Progenitor cell of endocrine pancreas (in vitro differentiated cells): ENCODE data around the gene CKLF. TPM values are rescaled to one million over a fixed set of nuclear protein-coding genes. Genes with fewer than 3 reads are reported as not detected.

ENCODE experiments used
- DNase-seq: peaks from one replicate; pipeline ENCODE4 v3.0.0; 2021; ENCODE audit warnings: low spot score; ENCODE audit not compliant: unreplicated experiment
- H3K27ac Mint-ChIP-seq: 2 replicates; pipeline ENCODE4 v1.8.0; 2021; ENCODE audit warnings: mild to moderate bottlenecking, moderate library complexity, mixed read lengths
- H3K27me3 Mint-ChIP-seq: 2 replicates; pipeline ENCODE4 v1.8.0; 2021; ENCODE audit warnings: mixed read lengths
- H3K36me3 Mint-ChIP-seq: 2 replicates; pipeline ENCODE4 v1.8.0; 2022; ENCODE audit warnings: mixed read lengths; ENCODE audit not compliant: insufficient read depth
- H3K4me1 Mint-ChIP-seq: 2 replicates; pipeline ENCODE4 v1.8.0; 2021; ENCODE audit warnings: low read depth, mixed read lengths
- H3K4me3 Mint-ChIP-seq: 2 replicates; pipeline ENCODE4 v1.8.0; 2021; ENCODE audit warnings: low read depth, mild to moderate bottlenecking, moderate library complexity, mixed read lengths
- H3K9me3 Mint-ChIP-seq: 2 replicates; pipeline ENCODE4 v1.8.0; 2021; ENCODE audit warnings: low read depth, mixed read lengths
- CTCF ChIP-seq: fragments of 200-600 bp; sonication (generic); IDR thresholded peaks from one replicate; pipeline ENCODE4 v1.5.0; 2021; ENCODE audit warnings: antibody characterized with exemption, mild to moderate bottlenecking; ENCODE audit not compliant: unreplicated experiment
- long read RNA-seq: library from polyadenylated mRNA; unstranded; transcript quantifications from one replicate; pipeline ENCODE4 v2.0.0, GENCODE V29; 2020
- total RNA-seq: library from RNA; stranded (reverse); gene quantifications from 2 replicates; pipeline ENCODE4 v1.2.1, GENCODE V29; 2021

The CKLF gene
- 35.6 and 38.1 TPM in 2 replicates for total RNA-seq
- long read RNA-seq, partial matches to known transcripts: 0 of 6 reads
- long read RNA-seq, other reads (novel, unspliced or antisense): 1 of 6 reads

- Mint-ChIP-seq H3K36me3 (peaks cover 10% of the 10 kb centered on the region), H3K4me1 (peaks cover 23% of the 10 kb centered on the region), H3K4me3 (peak within 1 kb of the TSS; percentile 79), H3K9me3 (no peaks in the 10 kb centered on the region), H3K27me3 (no peaks in the 10 kb centered on the region), H3K27ac (peak within 1 kb of the TSS; percentile 94)
- peak; percentile 85 for DNase-seq
- no peak for TF ChIP-seq CTCF
Measured at GRCh38 chr16:66552286-66553177, at the start of gene CKLF. CKLF (plus strand) TSS chr16:66552576; CDS start chr16:66552716, 140 bp downstream.

GRCh38 chr16:66503030-66503429 is 49.3 kb upstream of the CKLF start:
- Mint-ChIP-seq H3K9me3 (peaks cover 3% of the 10 kb centered on the region), H3K36me3 (peaks cover 6% of the 10 kb centered on the region), H3K4me3 (no peak overlapping the region), H3K27me3 (no peaks in the 10 kb centered on the region), H3K27ac (no peak overlapping the region), H3K4me1 (peaks cover 4% of the 10 kb centered on the region)
- no peak for TF ChIP-seq CTCF
- no peak for DNase-seq

GRCh38 chr16:66503612-66504011 is 48.8 kb upstream of the CKLF start:
- no peak overlapping the region for H3K4me3 Mint-ChIP-seq
- H3K36me3 Mint-ChIP-seq: peaks cover 6% of the 10 kb centered on the region
- H3K27ac Mint-ChIP-seq: no peak overlapping the region
- H3K4me1 Mint-ChIP-seq: peaks cover 5% of the 10 kb centered on the region
- DNase-seq: no peak
- TF ChIP-seq CTCF: no peak
- H3K27me3 Mint-ChIP-seq: no peaks in the 10 kb centered on the region
- H3K9me3 Mint-ChIP-seq: peaks cover 3% of the 10 kb centered on the region

GRCh38 chr16:66507731-66508239 is 44.6 kb upstream of the CKLF start:
- no peak for TF ChIP-seq CTCF
- H3K4me1 Mint-ChIP-seq: peaks cover 5% of the 10 kb centered on the region
- peaks cover 9% of the 10 kb centered on the region for H3K36me3 Mint-ChIP-seq
- no peak overlapping the region for H3K4me3 Mint-ChIP-seq
- no peak for DNase-seq
- no peaks in the 10 kb centered on the region for H3K9me3 Mint-ChIP-seq
- H3K27ac Mint-ChIP-seq: no peak overlapping the region
- no peaks in the 10 kb centered on the region for H3K27me3 Mint-ChIP-seq

GRCh38 chr16:66508248-66508913 is 44.0 kb upstream of the CKLF start:
- Mint-ChIP-seq H3K36me3 (peaks cover 12% of the 10 kb centered on the region), H3K4me1 (peaks cover 5% of the 10 kb centered on the region), H3K27me3 (no peaks in the 10 kb centered on the region), H3K9me3 (no peaks in the 10 kb centered on the region), H3K27ac (no peak overlapping the region), H3K4me3 (no peak overlapping the region)
- DNase-seq: no peak
- no peak for TF ChIP-seq CTCF
